Measurements from ENCODE around the gene SLC22A4. TPM values are rescaled to one million over a fixed set of nuclear protein-coding genes. Genes with fewer than 3 reads are reported as not detected.

SLC22A4 gene
- total RNA-seq, 2 experiments from 2014 or later = 1.9 to 2.0 TPM

- Mint-ChIP-seq H3K27ac (peak within 1 kb of the TSS; percentile 68), H3K4me1 (ENCODE audit: low read depth) (peaks cover 22% of the 10 kb centered on the region), H3K36me3 (ENCODE audit: low read depth) (no peaks in the 10 kb centered on the region), H3K4me3 (peak within 1 kb of the TSS; percentile 77), H3K9me3 (no peaks in the 10 kb centered on the region), H3K27me3 (ENCODE audit: low read depth) (no peaks in the 10 kb centered on the region)
- intact Hi-C loops (cut with micrococcal nuclease) = loop anchor here (1.0 to 5.0 kb wide), 4 partner anchors 74 to 307 kb away; partner anchors contain the start of gene IL3
- CTCF ChIA-PET = interaction anchor here (0.6 to 2.9 kb wide), 8 partner anchors 17 to 132 kb away, joined by 3 to 14 read pairs (median 8); partner anchors contain the start of gene SLC22A4
- peak; percentile 72 for DNase-seq
Measured at GRCh38 chr5:132369474-132370180, 75.4 kb downstream of the SLC22A4 start, which contains the start of gene SLC22A5. Gene SLC22A5 (plus strand): TSS chr5:132369710. CDS start chr5:132369973, 263 bp downstream.

GRCh38 chr5:132370181-132370970, 76.2 kb downstream of the SLC22A4 start:
- Mint-ChIP-seq H3K27ac (peak overlapping the region; percentile 68), H3K9me3 (no peaks in the 10 kb centered on the region), H3K36me3 (ENCODE audit: low read depth) (no peaks in the 10 kb centered on the region), H3K4me1 (ENCODE audit: low read depth) (peaks cover 22% of the 10 kb centered on the region), H3K4me3 (peak overlapping the region; percentile 77), H3K27me3 (ENCODE audit: low read depth) (no peaks in the 10 kb centered on the region)
- intact Hi-C loops (cut with micrococcal nuclease) = no loop called here
- CTCF ChIA-PET = interaction anchor here (1.0 to 2.9 kb wide), 5 partner anchors 16 to 133 kb away, joined by 4 to 14 read pairs (median 9); partner anchors contain the start of gene SLC22A4
- DNase-seq = no peak

- intact Hi-C loops (cut with micrococcal nuclease) = no loop called here
- Mint-ChIP-seq H3K9me3 (no peaks in the 10 kb centered on the region), H3K36me3 (ENCODE audit: low read depth) (no peaks in the 10 kb centered on the region), H3K4me1 (ENCODE audit: low read depth) (peaks cover 22% of the 10 kb centered on the region), H3K4me3 (peak overlapping the region; percentile 77), H3K27ac (no peak overlapping the region), H3K27me3 (ENCODE audit: low read depth) (no peaks in the 10 kb centered on the region)
- DNase-seq = no peak
- CTCF ChIA-PET = interaction anchor here (1.6 kb wide), 1 partner anchor 131 kb away, joined by 3 read pairs; no protein-coding TSS in a partner anchor
Measured at GRCh38 chr5:132370971-132371602, 76.9 kb downstream of the SLC22A4 start.

- peaks cover 22% of the 10 kb centered on the region for H3K4me1 Mint-ChIP-seq (ENCODE audit: low read depth)
- no peaks in the 10 kb centered on the region for H3K27me3 Mint-ChIP-seq (ENCODE audit: low read depth)
- H3K9me3 Mint-ChIP-seq = no peaks in the 10 kb centered on the region
- H3K36me3 Mint-ChIP-seq (ENCODE audit: low read depth) = no peaks in the 10 kb centered on the region
- no peak overlapping the region for H3K27ac Mint-ChIP-seq
- CTCF ChIA-PET = interaction anchor here (1.6 kb wide), 1 partner anchor 130 kb away, joined by 3 read pairs; no protein-coding TSS in a partner anchor
- peak overlapping the region; percentile 5 for H3K4me3 Mint-ChIP-seq
- intact Hi-C loops (cut with micrococcal nuclease) = no loop called here
- DNase-seq = no peak
Measured at GRCh38 chr5:132371603-132371994, 77.4 kb downstream of the SLC22A4 start.

GRCh38 chr5:132372127-132372526, 77.9 kb downstream of the SLC22A4 start:
- intact Hi-C loops (cut with micrococcal nuclease) = no loop called here
- Mint-ChIP-seq H3K4me1 (ENCODE audit: low read depth) (peaks cover 22% of the 10 kb centered on the region), H3K27me3 (ENCODE audit: low read depth) (no peaks in the 10 kb centered on the region), H3K27ac (no peak overlapping the region), H3K4me3 (no peak overlapping the region), H3K9me3 (no peaks in the 10 kb centered on the region), H3K36me3 (ENCODE audit: low read depth) (no peaks in the 10 kb centered on the region)
- CTCF ChIA-PET = interaction anchor here (0.7 to 1.6 kb wide), 3 partner anchors 12 to 130 kb away, joined by 3 read pairs; no protein-coding TSS in a partner anchor
- no peak for DNase-seq

- intact Hi-C loops (cut with micrococcal nuclease) = no loop called here
- no peaks in the 10 kb centered on the region for H3K27me3 Mint-ChIP-seq (ENCODE audit: low read depth)
- H3K27ac Mint-ChIP-seq = no peak overlapping the region
- H3K9me3 Mint-ChIP-seq = no peaks in the 10 kb centered on the region
- H3K36me3 Mint-ChIP-seq (ENCODE audit: low read depth) = no peaks in the 10 kb centered on the region
- DNase-seq = no peak
- H3K4me1 Mint-ChIP-seq (ENCODE audit: low read depth) = peaks cover 22% of the 10 kb centered on the region
- CTCF ChIA-PET = interaction anchor here (0.7 to 1.6 kb wide), 3 partner anchors 12 to 129 kb away, joined by 3 read pairs; no protein-coding TSS in a partner anchor
- no peak overlapping the region for H3K4me3 Mint-ChIP-seq
Measured at GRCh38 chr5:132372542-132372941, 78.3 kb downstream of the SLC22A4 start.

GRCh38 chr5:132375957-132376356, 81.8 kb downstream of the SLC22A4 start:
- Mint-ChIP-seq H3K9me3 (no peaks in the 10 kb centered on the region), H3K4me1 (ENCODE audit: low read depth) (peaks cover 13% of the 10 kb centered on the region), H3K4me3 (no peak overlapping the region), H3K36me3 (ENCODE audit: low read depth) (no peaks in the 10 kb centered on the region), H3K27ac (no peak overlapping the region), H3K27me3 (ENCODE audit: low read depth) (no peaks in the 10 kb centered on the region)
- DNase-seq = no peak
- CTCF ChIA-PET = interaction anchor here (1.1 to 2.1 kb wide), 3 partner anchors 10 to 138 kb away, joined by 3 to 8 read pairs (median 3); no protein-coding TSS in a partner anchor
- intact Hi-C loops (cut with micrococcal nuclease) = no loop called here

- Mint-ChIP-seq H3K36me3 (ENCODE audit: low read depth) (no peaks in the 10 kb centered on the region), H3K4me3 (no peak overlapping the region), H3K9me3 (no peaks in the 10 kb centered on the region), H3K27ac (no peak overlapping the region), H3K27me3 (ENCODE audit: low read depth) (no peaks in the 10 kb centered on the region), H3K4me1 (ENCODE audit: low read depth) (peaks cover 3% of the 10 kb centered on the region)
- CTCF ChIA-PET = interaction anchor here (1.6 kb wide), 1 partner anchor 84 kb away, joined by 3 read pairs; no protein-coding TSS in a partner anchor
- DNase-seq = no peak
- intact Hi-C loops (cut with micrococcal nuclease) = no loop called here
Measured at GRCh38 chr5:132376694-132377641, 82.8 kb downstream of the SLC22A4 start.

- DNase-seq = no peak
- CTCF ChIA-PET = no interaction called here
- H3K27me3 Mint-ChIP-seq (ENCODE audit: low read depth) = no peaks in the 10 kb centered on the region
- no peaks in the 10 kb centered on the region for H3K36me3 Mint-ChIP-seq (ENCODE audit: low read depth)
- H3K9me3 Mint-ChIP-seq = no peaks in the 10 kb centered on the region
- no peaks in the 10 kb centered on the region for H3K4me1 Mint-ChIP-seq (ENCODE audit: low read depth)
- intact Hi-C loops (cut with micrococcal nuclease) = no loop called here
- H3K27ac Mint-ChIP-seq = no peak overlapping the region
- H3K4me3 Mint-ChIP-seq = no peak overlapping the region
Measured at GRCh38 chr5:132377738-132378137, 83.5 kb downstream of the SLC22A4 start.

- no peak overlapping the region for H3K27ac Mint-ChIP-seq
- CTCF ChIA-PET = interaction anchor here (1.6 kb wide), 1 partner anchor 123 kb away, joined by 7 read pairs; no protein-coding TSS in a partner anchor
- H3K27me3 Mint-ChIP-seq (ENCODE audit: low read depth) = no peaks in the 10 kb centered on the region
- H3K4me1 Mint-ChIP-seq (ENCODE audit: low read depth) = no peaks in the 10 kb centered on the region
- no peaks in the 10 kb centered on the region for H3K9me3 Mint-ChIP-seq
- no peak overlapping the region for H3K4me3 Mint-ChIP-seq
- intact Hi-C loops (cut with micrococcal nuclease) = no loop called here
- no peak for DNase-seq
- no peaks in the 10 kb centered on the region for H3K36me3 Mint-ChIP-seq (ENCODE audit: low read depth)
Measured at GRCh38 chr5:132378580-132378979, 84.4 kb downstream of the SLC22A4 start.

- no peak overlapping the region for H3K4me3 Mint-ChIP-seq
- DNase-seq = no peak
- H3K9me3 Mint-ChIP-seq = no peaks in the 10 kb centered on the region
- peaks cover under 1% of the 10 kb centered on the region for H3K4me1 Mint-ChIP-seq (ENCODE audit: low read depth)
- no peaks in the 10 kb centered on the region for H3K36me3 Mint-ChIP-seq (ENCODE audit: low read depth)
- CTCF ChIA-PET = interaction anchor here (0.6 kb wide), 1 partner anchor 10 kb away, joined by 3 read pairs; no protein-coding TSS in a partner anchor
- H3K27me3 Mint-ChIP-seq (ENCODE audit: low read depth) = no peaks in the 10 kb centered on the region
- intact Hi-C loops (cut with micrococcal nuclease) = no loop called here
- no peak overlapping the region for H3K27ac Mint-ChIP-seq
Measured at GRCh38 chr5:132380047-132380446, 85.9 kb downstream of the SLC22A4 start.

Data from activated naive CD4-positive, alpha-beta T cell treated with anti-CD3 and anti-CD28 coated beads for 36 hours (primary cell).